IPS-20b (cell line): ENCODE data around the gene ARFIP1.
"Not testable (repeated sequence)": the region's sequence is repeated elsewhere in the genome, so short reads cannot be mapped to it uniquely, and the experiment has no call there.

Experiments used
- H3K27ac ChIP-seq: one replicate; pipeline ENCODE4 v1.5.1; 2013; ENCODE audit warnings: low read length
- H3K27me3 ChIP-seq: 2 replicates; pipeline ENCODE4 v1.6.1; 2013; ENCODE audit warnings: mild to moderate bottlenecking, low read length, inconsistent platforms; ENCODE audit not compliant: insufficient read depth
- H3K36me3 ChIP-seq: 2 replicates; pipeline ENCODE4 v1.6.1; 2013; ENCODE audit warnings: low read depth, mild to moderate bottlenecking, inconsistent platforms, low read length, moderate library complexity; ENCODE audit not compliant: insufficient read depth
- H3K4me1 ChIP-seq: 2 replicates; pipeline ENCODE4 v1.6.1; 2013; ENCODE audit warnings: mild to moderate bottlenecking, control low read depth, inconsistent platforms, low read length, moderate library complexity; ENCODE audit not compliant: insufficient read depth
- H3K4me3 ChIP-seq: 2 replicates; pipeline ENCODE4 v1.5.1; 2013; ENCODE audit warnings: mild to moderate bottlenecking, low read length, inconsistent platforms
- H3K9ac ChIP-seq: 2 replicates; pipeline ENCODE4 v1.6.1; 2013; ENCODE audit warnings: low read depth, mild to moderate bottlenecking, inconsistent platforms, low read length, moderate library complexity
- H3K9me3 ChIP-seq: 2 replicates; pipeline ENCODE4 v1.6.1; 2013; ENCODE audit warnings: mild to moderate bottlenecking, low read depth, low read length, inconsistent platforms; ENCODE audit not compliant: insufficient read depth

ARFIP1 gene

GRCh38 chr4:152850377-152850776 lies 70.6 kb downstream of the ARFIP1 start:
- Histone ChIP-seq H3K36me3 (peaks cover 9% of the 10 kb centered on the region), H3K4me3 (peak overlapping the region; percentile 35; the same call in 1 of the 2 replicates), H3K9ac (peak overlapping the region; percentile 64), H3K27ac (peak overlapping the region; percentile 16), H3K4me1 (peaks cover 33% of the 10 kb centered on the region), H3K27me3 (no peaks in the 10 kb centered on the region), H3K9me3 (peaks cover 12% of the 10 kb centered on the region)

GRCh38 chr4:152851226-152851625 lies 71.5 kb downstream of the ARFIP1 start:
- Histone ChIP-seq H3K4me1 (peaks cover 34% of the 10 kb centered on the region), H3K27me3 (no peaks in the 10 kb centered on the region), H3K4me3 (no peak overlapping the region), H3K9ac (peak overlapping the region; percentile 64; the same call in 1 of the 2 replicates), H3K27ac (peak overlapping the region; percentile 16), H3K36me3 (peaks cover 9% of the 10 kb centered on the region), H3K9me3 (peaks cover 12% of the 10 kb centered on the region)

- Histone ChIP-seq H3K4me1 (peaks cover 36% of the 10 kb centered on the region), H3K27ac (no peak overlapping the region), H3K36me3 (peaks cover 9% of the 10 kb centered on the region), H3K9ac (no peak overlapping the region), H3K4me3 (no peak overlapping the region), H3K9me3 (peaks cover 12% of the 10 kb centered on the region), H3K27me3 (no peaks in the 10 kb centered on the region)
Measured at GRCh38 chr4:152853293-152853692, 73.5 kb downstream of the ARFIP1 start.

- not testable (repeated sequence) for H3K9ac ChIP-seq, H3K27me3 ChIP-seq, H3K4me3 ChIP-seq, H3K36me3 ChIP-seq, H3K27ac ChIP-seq
- H3K9me3 ChIP-seq = peaks cover 12% of the 10 kb centered on the region
- H3K4me1 ChIP-seq = peaks cover 34% of the 10 kb centered on the region
Measured at GRCh38 chr4:152854016-152854415, 74.3 kb downstream of the ARFIP1 start.

GRCh38 chr4:152856960-152857359 lies 77.2 kb downstream of the ARFIP1 start:
- H3K27me3 ChIP-seq = no peaks in the 10 kb centered on the region
- no peak overlapping the region for H3K9ac ChIP-seq
- peaks cover 12% of the 10 kb centered on the region for H3K9me3 ChIP-seq
- H3K4me1 ChIP-seq = peaks cover 23% of the 10 kb centered on the region
- no peak overlapping the region for H3K27ac ChIP-seq
- peaks cover 9% of the 10 kb centered on the region for H3K36me3 ChIP-seq
- H3K4me3 ChIP-seq = no peak overlapping the region

- no peak overlapping the region for H3K27ac ChIP-seq
- no peaks in the 10 kb centered on the region for H3K36me3 ChIP-seq
- peaks cover 23% of the 10 kb centered on the region for H3K4me1 ChIP-seq
- no peaks in the 10 kb centered on the region for H3K9me3 ChIP-seq
- H3K27me3 ChIP-seq = no peaks in the 10 kb centered on the region
- no peak overlapping the region for H3K9ac ChIP-seq
- H3K4me3 ChIP-seq = no peak overlapping the region
Measured at GRCh38 chr4:152858934-152859333, 79.2 kb downstream of the ARFIP1 start.

GRCh38 chr4:152860046-152860445 lies 80.3 kb downstream of the ARFIP1 start:
- Histone ChIP-seq H3K27ac (no peak overlapping the region), H3K4me1 (peaks cover 23% of the 10 kb centered on the region), H3K9me3 (no peaks in the 10 kb centered on the region), H3K9ac (0 out of 2 replicates have a peak overlapping the region, but pooled peaks have one; percentile 14), H3K27me3 (no peaks in the 10 kb centered on the region), H3K36me3 (peaks cover 6% of the 10 kb centered on the region; the same call in 1 of the 2 replicates), H3K4me3 (no peak overlapping the region)

- H3K27ac ChIP-seq = no peak overlapping the region
- peaks cover 13% of the 10 kb centered on the region for H3K4me1 ChIP-seq
- no peak overlapping the region for H3K9ac ChIP-seq
- peaks cover 10% of the 10 kb centered on the region; the same call in 1 of the 2 replicates for H3K36me3 ChIP-seq
- no peaks in the 10 kb centered on the region; the same call in 1 of the 2 replicates for H3K9me3 ChIP-seq
- H3K4me3 ChIP-seq = no peak overlapping the region
- H3K27me3 ChIP-seq = no peaks in the 10 kb centered on the region
Measured at GRCh38 chr4:152862608-152863007, 82.9 kb downstream of the ARFIP1 start.

- H3K27ac ChIP-seq = no peak overlapping the region
- no peaks in the 10 kb centered on the region for H3K27me3 ChIP-seq
- H3K9ac ChIP-seq = no peak overlapping the region
- H3K4me3 ChIP-seq = no peak overlapping the region
- H3K9me3 ChIP-seq = no peaks in the 10 kb centered on the region; the same call in 1 of the 2 replicates
- peaks cover 12% of the 10 kb centered on the region for H3K4me1 ChIP-seq
- peaks cover 10% of the 10 kb centered on the region; the same call in 1 of the 2 replicates for H3K36me3 ChIP-seq
Measured at GRCh38 chr4:152864361-152864760, 84.6 kb downstream of the ARFIP1 start.

GRCh38 chr4:152866432-152866993 lies 86.8 kb downstream of the ARFIP1 start:
- H3K9me3 ChIP-seq, H3K4me1 ChIP-seq, H3K9ac ChIP-seq, H3K36me3 ChIP-seq, H3K27me3 ChIP-seq, H3K27ac ChIP-seq, H3K4me3 ChIP-seq: not testable (repeated sequence)

GRCh38 chr4:152870606-152871005 lies 90.9 kb downstream of the ARFIP1 start:
- H3K4me1 ChIP-seq = peaks cover 5% of the 10 kb centered on the region; the same call in 1 of the 2 replicates
- H3K27me3 ChIP-seq = no peaks in the 10 kb centered on the region
- no peak overlapping the region for H3K4me3 ChIP-seq
- H3K9ac ChIP-seq = no peak overlapping the region
- H3K27ac ChIP-seq = no peak overlapping the region
- H3K36me3 ChIP-seq = peaks cover 16% of the 10 kb centered on the region
- no peaks in the 10 kb centered on the region for H3K9me3 ChIP-seq

GRCh38 chr4:152875261-152875660 lies 95.5 kb downstream of the ARFIP1 start:
- Histone ChIP-seq H3K27me3 (no peaks in the 10 kb centered on the region), H3K4me1 (peaks cover 5% of the 10 kb centered on the region; the same call in 1 of the 2 replicates), H3K36me3 (peaks cover 39% of the 10 kb centered on the region), H3K9me3 (no peaks in the 10 kb centered on the region; the same call in none of the 2 replicates), H3K9ac (no peak overlapping the region), H3K27ac (no peak overlapping the region), H3K4me3 (no peak overlapping the region)
